Liver (tissue), 3 donors: ENCODE results near the gene POU3F2.

ENCODE experiments used
- CTCF ChIP-seq: fragments of 150-350 bp; IDR thresholded peaks from 2 replicates; pipeline ENCODE4 v1.5.1; 2017; ENCODE audit warnings: improper control_type of control experiment, low read depth, low read length; ENCODE audit not compliant: missing input control
- EGR1 ChIP-seq, 2 donors: IDR thresholded peaks; 2 replicates each; pipeline ENCODE4 v1.6.1; 2016 to 2018; ENCODE audit warnings: antibody characterized with exemption in 2 of 2, low read depth in 2 of 2
- FOXA1 ChIP-seq: IDR thresholded peaks from 2 replicates; pipeline ENCODE4 v1.6.1; 2016; ENCODE audit warnings: antibody characterized with exemption
- GABPA ChIP-seq, 2 donors: IDR thresholded peaks in 1 of 2; conservative IDR thresholded peaks in 1 of 2; 2 replicates each; pipeline ENCODE4 v1.6.1; 2016; ENCODE audit warnings: antibody characterized with exemption in 2 of 2, mild to moderate bottlenecking in 1 of 2, moderate library complexity in 1 of 2
- JUND ChIP-seq, 2 donors: IDR thresholded peaks; 2 replicates each; pipeline ENCODE4 v1.6.1; 2016; ENCODE audit warnings: antibody characterized with exemption in 2 of 2
- MAX ChIP-seq: IDR thresholded peaks from 2 replicates; pipeline ENCODE4 v1.6.1; 2016; ENCODE audit warnings: antibody characterized with exemption
- NR2F2 ChIP-seq: IDR thresholded peaks from 2 replicates; pipeline ENCODE4 v1.6.1; 2016; ENCODE audit warnings: antibody characterized with exemption
- RAD21 ChIP-seq, 2 donors: IDR thresholded peaks; 2 replicates each; pipeline ENCODE4 v1.6.1; 2016; ENCODE audit warnings: antibody characterized with exemption in 2 of 2, mild to moderate bottlenecking in 2 of 2
- REST ChIP-seq: IDR thresholded peaks from 2 replicates; pipeline ENCODE4 v1.6.1; 2016; ENCODE audit warnings: antibody characterized with exemption, mild to moderate bottlenecking
- RXRA ChIP-seq, 2 donors: IDR thresholded peaks; 2 replicates each; pipeline ENCODE4 v1.6.1; 2017 to 2018; ENCODE audit warnings: antibody characterized with exemption in 2 of 2, mild to moderate bottlenecking in 1 of 2
- SP1 ChIP-seq: IDR thresholded peaks from 2 replicates; pipeline ENCODE4 v1.6.1; 2018; ENCODE audit warnings: antibody characterized with exemption, mild to moderate bottlenecking
- TAF1 ChIP-seq: conservative IDR thresholded peaks from 2 replicates; pipeline ENCODE4 v1.6.1; 2016; ENCODE audit warnings: antibody characterized with exemption, mild to moderate bottlenecking
- YY1 ChIP-seq: IDR thresholded peaks from 2 replicates; pipeline ENCODE4 v1.6.1; 2016; ENCODE audit warnings: antibody characterized with exemption, mild to moderate bottlenecking
- ZBTB33 ChIP-seq: IDR thresholded peaks from 2 replicates; pipeline ENCODE4 v1.6.1; 2016; ENCODE audit warnings: antibody characterized with exemption
- donor health status: healthy.
- donor health status: healthy.

GRCh38 chr6:98887650-98888049 lies 53.3 kb downstream of the POU3F2 start:
- TF ChIP-seq CTCF (no peak), RAD21 (IDR thresholded peaks at IDR 0.05) (no peak), MAX (no peak), TAF1 (no peak), GABPA (IDR thresholded peaks at IDR 0.05 in 1 of 2, conservative IDR thresholded peaks at IDR 0.05 in 1 of 2) (no peak), SP1 (no peak), FOXA1 (no peak), REST (no peak), RXRA (IDR thresholded peaks at IDR 0.05) (no peak), YY1 (no peak), NR2F2 (no peak), JUND (IDR thresholded peaks at IDR 0.05) (no peak), ZBTB33 (no peak), EGR1 (IDR thresholded peaks at IDR 0.05; ENCODE audit: low read depth in 2 of 2) (no peak)
